ENCODE results near the gene MLLT3. TPM values are rescaled to one million over a fixed set of nuclear protein-coding genes. Genes with fewer than 3 reads are reported as not detected.

MLLT3 gene
- total RNA-seq, 1 donor from 2014 or later: 50.7 TPM

DNA sequence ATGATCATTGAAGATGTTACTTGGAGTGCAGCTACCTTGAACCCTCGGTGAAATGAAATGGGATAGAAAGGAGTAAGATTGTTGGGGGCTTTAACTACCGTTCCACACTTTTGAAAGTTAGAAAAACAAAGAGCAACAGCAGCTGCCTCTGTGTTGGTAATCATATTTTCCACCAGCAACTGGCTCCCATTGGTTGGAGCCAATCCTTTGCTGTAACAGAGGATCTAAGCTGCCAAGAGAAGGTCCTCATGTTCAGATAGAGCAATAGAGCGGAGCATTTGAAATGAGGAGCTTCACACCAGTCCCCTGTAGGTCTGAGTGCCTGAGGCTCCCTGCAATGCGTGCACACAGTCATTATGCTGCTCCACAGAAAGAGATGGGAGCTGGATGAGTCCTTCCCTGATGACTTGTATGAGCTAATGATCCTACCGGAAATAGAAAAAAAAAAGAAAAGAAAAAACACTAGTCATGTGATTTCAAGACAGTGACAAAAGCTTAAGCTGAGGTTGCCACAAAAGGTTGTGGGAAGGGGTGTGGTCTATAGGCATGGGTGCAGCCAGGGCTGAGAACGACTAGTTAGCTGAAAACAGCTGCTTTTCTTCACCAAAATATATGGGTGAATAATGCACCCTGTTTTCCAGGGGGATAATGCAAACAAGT is 300.7 kb downstream of the MLLT3 start:
- intact Hi-C loops (cut with micrococcal nuclease): loop anchor here (1.0 to 5.0 kb wide), 11 partner anchors 14 to 709 kb away; partner anchors contain the start of genes FOCAD, HACD4 and MLLT3

DNA sequence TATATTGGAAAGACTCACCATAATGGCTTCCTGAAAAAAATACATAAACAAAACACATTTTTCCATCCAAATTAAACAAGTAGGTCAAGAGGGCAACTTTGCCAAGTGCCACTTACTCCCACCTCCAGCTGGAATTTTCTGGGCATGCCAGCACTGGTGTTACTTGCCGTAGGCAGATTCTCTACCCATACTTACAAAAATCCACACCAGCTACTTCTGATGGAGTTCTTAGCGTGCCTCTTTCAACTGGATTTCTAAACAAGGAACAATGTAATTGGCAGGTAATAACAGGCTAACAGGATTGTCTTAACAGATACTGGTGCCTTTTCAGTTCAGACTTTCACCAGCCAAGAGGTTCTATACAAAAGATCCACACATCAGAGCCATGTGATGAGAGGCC is 301.4 kb downstream of the MLLT3 start:
- intact Hi-C loops (cut with micrococcal nuclease): loop anchor here (1.0 to 5.0 kb wide), 13 partner anchors 10 to 710 kb away; partner anchors contain the start of genes FOCAD, HACD4 and MLLT3

DNA sequence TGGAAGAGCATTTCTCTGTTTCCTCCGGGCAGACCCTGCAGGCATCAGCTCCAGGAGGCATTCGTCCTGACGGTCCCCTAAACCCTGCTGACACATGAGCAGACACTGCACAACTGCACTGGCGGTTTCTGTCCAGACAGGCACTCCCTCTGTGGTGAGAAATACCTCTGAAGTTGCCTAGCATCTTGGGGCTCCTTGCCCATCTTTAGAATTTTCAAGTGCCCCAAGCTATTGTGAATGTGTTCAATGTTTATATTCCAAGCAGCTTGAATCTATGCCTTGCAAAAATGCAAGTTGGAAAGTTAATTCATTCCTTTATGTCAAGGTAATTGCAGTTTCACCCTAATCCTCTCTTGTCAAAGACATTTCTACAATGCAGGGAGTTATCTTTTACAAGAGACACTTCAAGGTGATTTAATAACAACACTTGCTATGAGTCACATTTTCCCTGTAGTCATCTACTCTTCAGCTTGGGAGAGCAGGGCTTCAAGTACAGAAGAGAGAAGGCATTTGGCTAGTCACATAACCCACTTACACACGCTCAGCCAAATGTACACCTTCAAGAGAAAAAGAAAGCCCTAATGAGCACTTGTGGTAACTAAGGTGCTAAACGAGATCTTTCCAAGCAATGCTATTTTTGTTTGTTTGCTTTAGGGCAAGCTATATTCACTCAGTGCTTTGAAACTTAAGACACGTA is 302.5 kb downstream of the MLLT3 start:
- intact Hi-C loops (cut with micrococcal nuclease): loop anchor here (1.0 to 5.0 kb wide), 6 partner anchors 12 to 711 kb away; partner anchors contain the start of genes FOCAD and HACD4

DNA sequence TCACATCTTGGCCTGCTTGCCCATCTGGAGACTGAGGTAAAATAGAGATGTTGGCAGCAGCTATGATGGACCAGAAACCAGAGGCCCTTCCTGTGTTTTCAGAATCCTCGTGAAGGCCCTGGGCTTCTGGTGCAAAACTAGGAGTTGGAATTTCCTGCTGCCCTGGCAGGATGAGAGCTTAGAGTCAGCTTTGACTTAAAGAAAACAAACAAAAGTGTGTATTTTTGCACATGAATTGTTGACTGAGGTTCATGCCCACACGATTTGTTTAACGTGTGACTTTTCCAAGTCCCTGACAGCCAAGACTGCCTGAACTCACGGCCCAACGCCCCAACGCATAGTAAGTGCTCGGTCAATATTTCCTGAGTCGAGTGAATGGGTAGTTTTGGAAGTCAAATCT is 303.1 kb downstream of the MLLT3 start:
- intact Hi-C loops (cut with micrococcal nuclease): no loop called here

DNA sequence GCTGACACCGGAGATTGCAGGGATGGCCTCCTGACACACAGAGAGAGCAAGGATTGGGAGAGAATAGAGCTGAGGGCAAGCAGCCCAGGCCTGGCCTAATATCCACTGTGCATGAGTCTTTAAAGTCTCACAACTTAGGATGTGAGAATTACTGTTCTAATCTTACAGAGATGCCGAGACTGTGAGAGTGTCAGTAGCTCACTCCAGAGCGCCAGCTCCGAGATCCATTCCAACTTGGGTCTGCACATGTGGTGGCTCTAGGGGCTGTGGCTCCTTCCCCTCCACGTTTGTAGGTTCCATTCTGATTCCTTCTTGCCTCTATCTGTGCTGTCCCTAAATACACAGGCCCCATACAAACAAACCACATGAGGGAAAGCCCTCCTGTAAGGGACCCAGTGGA is 304.6 kb downstream of the MLLT3 start:
- intact Hi-C loops (cut with micrococcal nuclease): no loop called here

DNA sequence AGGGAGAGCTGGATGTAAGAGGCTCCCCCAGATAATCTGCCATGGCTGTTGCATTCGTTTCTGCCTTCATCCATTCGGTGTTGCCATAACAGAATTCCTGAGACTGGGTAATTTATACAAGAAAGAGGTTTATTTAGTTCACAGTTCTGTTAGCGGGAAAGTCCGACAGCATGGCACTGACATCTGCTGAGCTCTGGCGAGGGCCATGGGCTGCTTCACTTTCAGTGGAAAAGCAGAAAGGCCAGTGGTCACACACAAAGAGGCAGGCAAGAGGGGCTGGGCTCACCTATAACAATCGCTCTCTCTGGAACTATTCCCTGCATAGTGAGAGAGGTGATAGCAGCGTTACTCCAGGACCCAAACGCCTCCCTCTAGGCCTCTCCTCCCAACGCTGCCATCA is 305.9 kb downstream of the MLLT3 start:
- intact Hi-C loops (cut with micrococcal nuclease): no loop called here

DNA sequence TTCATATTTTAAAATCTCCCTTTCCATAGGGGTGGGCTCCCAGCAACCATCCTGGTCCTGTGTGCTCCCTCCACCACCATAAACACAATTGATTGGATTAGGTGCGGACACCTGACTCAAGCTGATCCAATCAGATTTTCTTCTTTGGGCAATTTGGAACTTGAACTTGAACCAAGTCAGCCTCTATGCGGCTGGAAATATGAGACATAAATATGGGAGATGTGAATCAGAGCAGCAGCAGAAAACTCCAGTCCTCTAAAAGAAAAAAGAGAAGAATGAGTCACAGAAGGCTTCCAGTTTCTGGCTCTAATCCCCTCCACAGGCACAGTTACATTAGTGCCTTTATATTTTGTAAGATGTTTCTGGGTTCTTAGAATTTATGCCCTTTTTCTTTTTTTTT is 306.6 kb downstream of the MLLT3 start:
- intact Hi-C loops (cut with micrococcal nuclease): loop anchor here (1.0 to 2.0 kb wide), 4 partner anchors 8 to 272 kb away; no protein-coding TSS in a partner anchor

DNA sequence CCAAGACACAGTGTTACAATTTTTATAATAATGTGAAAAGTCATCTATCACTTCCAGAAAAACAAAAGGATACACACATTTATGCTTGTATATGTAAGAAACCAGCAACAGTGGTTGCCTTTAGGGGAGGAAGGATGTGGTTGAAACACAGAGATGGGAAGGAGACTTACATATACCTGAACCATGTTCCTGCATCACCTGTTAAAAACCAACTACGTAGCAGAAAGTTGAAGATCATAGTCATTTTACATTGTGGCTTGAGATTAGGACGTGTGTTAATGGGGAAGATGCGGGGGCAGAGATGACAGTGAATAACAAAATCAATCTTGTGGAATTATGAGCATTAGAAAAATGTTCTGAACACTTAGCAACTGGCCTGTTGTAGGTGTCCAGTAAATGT is 307.3 kb downstream of the MLLT3 start:
- intact Hi-C loops (cut with micrococcal nuclease): loop anchor here (1.0 to 2.0 kb wide), 4 partner anchors 8 to 272 kb away; no protein-coding TSS in a partner anchor

DNA sequence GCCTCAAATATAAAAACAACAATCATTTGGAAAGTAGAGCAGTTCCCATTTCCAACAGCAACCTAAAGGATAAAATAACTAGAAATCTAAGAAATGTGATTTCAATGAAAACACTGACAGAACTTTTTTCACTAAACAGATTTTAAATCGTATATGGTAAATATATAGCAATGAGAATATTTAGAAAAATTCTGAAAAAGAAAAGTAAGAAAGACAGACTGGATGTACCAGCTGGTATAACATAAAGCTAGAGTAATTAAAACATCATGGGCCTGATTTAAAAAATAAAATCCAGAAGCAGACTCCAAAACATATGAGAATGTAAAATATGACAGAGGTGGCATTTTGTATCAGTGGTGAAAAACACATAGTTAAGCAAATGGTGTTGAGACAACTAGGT is 308.9 kb downstream of the MLLT3 start:
- intact Hi-C loops (cut with micrococcal nuclease): no loop called here

DNA sequence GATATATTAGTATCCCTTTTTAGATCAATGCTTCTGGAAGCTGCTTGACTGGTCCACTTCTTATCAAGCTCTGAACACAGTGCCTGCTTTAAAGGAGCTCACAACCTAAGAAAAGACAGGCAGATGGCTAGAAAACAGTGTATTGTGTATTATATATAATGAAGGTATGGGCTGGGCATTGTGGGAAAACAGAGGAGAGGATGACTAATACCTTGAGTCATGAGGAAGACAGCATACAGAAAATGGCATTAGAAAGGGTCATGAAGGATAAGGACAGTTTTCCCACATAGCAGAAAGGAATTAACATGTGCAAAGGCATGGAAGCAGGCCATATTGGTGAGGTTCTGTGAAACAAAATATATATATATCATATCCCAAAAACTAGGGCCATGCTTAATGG is 309.6 kb downstream of the MLLT3 start:
- intact Hi-C loops (cut with micrococcal nuclease): no loop called here

DNA sequence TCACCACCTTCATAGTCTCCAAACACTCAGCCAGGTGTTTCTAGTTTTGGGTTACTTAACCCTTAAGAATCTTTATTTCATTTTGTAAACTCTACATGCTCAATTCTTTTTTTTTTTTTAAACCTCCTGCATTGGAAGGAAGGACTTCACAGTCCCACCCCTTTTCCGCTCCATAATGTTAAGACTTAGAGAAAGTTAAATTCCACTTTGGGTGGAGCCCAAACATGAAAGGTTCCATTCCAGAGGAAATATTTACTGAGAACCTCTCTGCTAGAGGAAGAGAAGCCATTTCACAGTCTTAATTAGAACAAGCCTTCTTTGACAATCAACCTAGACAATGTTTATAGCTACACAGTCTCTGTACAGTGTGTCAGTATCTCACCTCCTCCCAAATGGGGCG is 312.3 kb downstream of the MLLT3 start:
- intact Hi-C loops (cut with micrococcal nuclease): no loop called here

DNA sequence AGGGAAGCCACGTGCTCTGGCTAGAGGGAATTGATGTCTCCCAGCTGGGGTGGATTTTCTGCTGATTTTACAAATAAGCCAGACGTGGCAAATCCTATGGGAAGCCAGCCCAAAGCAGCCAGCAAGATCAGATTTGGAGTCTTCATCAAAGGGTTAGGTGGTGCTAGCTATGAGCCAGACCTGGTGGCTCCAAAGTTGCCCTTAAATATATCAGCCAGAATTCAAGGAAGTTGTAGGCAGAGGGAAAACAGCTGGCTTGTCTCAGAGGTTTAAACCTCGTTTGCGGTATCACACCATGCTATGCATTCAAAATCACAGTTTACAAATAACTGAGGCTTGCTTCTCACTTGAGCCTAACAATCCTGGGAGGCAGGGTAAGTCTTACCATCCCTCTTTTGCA is 313.2 kb downstream of the MLLT3 start:
- intact Hi-C loops (cut with micrococcal nuclease): no loop called here

DNA sequence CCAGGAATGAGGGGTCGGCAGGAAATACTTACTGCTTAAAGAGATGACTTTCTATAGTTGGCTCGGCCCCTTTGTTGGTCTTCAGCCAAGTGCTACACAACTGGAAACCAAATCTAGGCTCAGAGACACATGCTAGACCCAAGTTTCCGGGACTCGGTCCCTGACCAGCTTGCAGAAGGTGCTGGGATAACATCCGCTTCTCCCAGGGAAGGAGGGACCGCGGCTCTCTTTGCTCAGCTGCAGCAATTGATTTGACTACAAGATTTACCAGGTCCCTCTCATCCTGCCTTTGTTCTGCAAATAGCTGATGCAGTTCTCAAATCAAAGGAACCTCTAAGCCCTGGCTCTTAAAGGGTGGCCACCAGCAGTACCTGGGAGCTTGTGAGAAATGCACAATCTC is 314.7 kb downstream of the MLLT3 start:
- intact Hi-C loops (cut with micrococcal nuclease): no loop called here

DNA sequence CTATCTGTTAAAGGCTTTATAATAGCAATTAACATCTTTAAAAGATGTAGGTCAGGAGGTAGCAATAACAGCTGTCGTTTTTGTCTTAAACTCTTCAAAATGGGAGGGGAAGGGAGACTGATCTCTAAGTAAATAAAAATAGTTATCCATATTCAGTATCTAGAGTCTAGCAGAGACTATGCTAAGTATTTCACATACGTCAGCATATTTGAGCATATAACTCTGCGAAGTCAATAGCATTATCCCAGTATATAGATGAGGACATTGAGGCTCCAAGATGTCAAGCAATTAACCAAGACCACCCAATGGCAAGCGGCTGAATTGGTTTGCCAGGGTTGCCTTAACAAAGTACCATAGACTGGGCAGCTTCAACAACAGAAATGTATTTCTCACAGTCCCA is 316.8 kb downstream of the MLLT3 start:
- intact Hi-C loops (cut with micrococcal nuclease): loop anchor here (2.0 kb wide), 1 partner anchor 49 kb away; no protein-coding TSS in a partner anchor

DNA sequence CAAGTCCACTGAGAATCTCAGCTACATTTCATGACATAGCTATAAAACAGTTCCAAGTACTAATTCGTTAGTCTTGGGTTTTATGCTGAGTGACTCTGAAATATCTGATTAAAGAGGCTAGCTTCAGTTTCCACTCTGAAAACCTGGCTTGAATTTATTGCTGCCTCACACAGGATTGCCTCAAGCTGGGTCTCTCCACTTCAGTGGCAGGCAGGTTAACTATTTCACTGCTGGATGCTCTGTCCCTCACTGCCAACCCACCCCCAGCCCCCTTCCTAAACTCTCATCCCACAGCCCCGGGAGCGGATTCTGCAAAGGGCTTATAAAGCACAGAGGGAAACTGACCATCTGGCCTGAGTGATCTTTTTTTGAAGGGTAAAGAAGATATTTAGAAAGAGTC is 318.3 kb downstream of the MLLT3 start:
- intact Hi-C loops (cut with micrococcal nuclease): loop anchor here (2.0 kb wide), 1 partner anchor 47 kb away; no protein-coding TSS in a partner anchor

DNA sequence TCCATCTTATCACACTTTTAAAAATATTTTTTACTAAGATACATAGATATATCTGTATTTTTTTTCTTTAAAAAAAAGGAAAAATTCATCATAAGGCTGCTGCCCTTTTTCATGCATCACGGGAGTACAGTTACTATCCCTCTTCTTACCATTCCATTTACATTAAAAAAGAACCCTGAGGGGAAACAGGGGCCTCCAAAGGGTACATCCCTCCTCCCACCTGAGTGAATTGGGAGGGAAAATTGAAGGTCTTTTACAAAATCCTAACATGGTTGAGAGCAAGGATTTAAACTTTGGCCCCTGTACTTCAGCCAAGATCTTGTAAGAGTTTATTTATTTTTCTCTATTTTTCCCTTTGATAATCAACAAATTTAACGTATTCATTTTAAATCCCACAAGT is 319.2 kb downstream of the MLLT3 start:
- intact Hi-C loops (cut with micrococcal nuclease): no loop called here

DNA sequence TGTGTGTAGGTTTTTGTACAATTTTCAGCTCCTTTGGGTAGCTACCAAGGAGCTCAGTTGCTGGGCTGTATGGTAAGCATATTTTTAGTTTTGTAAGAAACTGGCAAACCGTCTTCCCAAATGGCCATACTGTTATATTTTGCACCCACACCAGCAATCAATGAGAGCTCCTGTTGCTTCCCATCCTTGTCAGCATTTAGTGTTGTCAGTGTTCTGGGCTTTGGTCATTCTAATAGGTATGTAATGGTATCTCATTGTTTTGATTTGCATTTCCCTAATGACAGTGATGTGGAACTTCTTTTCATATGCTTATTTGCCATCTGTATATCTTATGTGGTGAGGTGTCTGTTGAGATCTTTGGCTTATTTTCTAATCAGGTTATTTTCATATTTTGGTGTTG is 320.1 kb downstream of the MLLT3 start:
- intact Hi-C loops (cut with micrococcal nuclease): no loop called here

DNA sequence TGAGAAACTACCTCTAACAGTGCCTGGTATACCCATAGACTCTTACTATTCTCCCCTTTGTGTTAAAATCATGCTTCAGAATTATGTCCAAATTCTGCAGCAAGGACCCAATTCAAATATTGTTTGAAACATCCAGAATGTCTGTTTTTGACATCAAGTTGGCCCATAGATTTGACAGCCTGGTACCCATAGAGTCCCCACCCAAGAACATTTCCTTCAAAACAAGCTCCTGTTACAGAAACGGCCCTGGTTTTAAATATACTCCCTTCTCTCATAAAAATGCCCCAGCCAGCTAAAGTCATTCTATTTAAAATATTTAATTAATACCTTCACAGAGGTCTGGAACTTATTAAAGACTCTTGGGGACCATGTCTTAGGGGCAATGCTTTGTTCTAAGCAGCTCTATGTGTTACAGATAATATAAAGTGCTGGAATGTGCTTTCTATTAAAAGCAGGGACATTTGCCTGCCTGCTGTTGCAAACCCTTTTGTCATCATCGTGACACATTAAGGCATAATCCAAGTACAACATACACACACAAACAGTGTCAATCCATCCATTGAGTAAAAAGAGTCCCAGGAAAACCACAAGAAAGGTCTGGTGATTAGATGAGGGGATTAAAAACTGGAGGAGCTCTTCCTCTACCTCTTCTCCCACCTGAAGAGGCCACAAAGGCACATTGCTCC is 321.7 kb downstream of the MLLT3 start:
- intact Hi-C loops (cut with micrococcal nuclease): no loop called here

DNA sequence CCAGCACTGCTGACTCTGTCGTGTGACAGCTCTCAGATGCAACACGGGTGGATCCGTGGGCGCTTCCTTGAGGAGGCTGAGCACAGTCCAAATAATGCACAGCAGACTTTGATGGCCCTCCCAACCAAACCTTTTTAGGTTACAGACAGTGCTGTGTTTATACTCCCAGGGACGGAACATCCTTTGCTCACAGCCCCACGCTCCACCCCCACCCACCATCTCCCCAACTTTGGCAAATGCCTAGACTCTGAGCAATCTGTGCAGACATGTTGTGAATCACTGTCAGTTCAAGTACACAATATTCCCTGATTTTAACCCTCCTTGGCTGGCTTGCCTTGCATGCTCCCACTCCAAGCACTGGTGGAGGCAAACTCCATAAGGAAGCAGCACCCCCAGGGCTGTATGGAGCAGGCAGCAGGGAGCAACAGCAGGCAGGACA is 324.6 kb downstream of the MLLT3 start:
- intact Hi-C loops (cut with micrococcal nuclease): no loop called here

DNA sequence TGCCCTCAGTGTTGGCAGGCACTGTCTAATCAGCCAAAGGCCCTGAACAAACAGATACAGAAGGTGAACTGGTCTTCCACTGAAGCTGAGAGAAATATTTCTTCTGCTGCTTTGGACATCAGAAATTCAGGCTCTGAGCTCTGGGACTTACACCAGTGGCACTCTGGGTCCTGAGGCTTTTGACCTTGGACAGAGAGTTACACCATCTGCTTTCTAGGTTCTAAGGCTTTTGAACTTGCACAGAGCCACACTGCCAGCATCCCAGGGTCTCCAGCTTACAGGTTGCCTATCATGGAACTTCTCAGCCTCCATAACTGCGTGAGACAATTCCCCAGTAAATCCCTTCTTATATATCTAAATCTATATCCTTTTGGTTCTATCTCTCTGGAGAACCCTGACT is 326.7 kb downstream of the MLLT3 start:
- intact Hi-C loops (cut with micrococcal nuclease): no loop called here

DNA sequence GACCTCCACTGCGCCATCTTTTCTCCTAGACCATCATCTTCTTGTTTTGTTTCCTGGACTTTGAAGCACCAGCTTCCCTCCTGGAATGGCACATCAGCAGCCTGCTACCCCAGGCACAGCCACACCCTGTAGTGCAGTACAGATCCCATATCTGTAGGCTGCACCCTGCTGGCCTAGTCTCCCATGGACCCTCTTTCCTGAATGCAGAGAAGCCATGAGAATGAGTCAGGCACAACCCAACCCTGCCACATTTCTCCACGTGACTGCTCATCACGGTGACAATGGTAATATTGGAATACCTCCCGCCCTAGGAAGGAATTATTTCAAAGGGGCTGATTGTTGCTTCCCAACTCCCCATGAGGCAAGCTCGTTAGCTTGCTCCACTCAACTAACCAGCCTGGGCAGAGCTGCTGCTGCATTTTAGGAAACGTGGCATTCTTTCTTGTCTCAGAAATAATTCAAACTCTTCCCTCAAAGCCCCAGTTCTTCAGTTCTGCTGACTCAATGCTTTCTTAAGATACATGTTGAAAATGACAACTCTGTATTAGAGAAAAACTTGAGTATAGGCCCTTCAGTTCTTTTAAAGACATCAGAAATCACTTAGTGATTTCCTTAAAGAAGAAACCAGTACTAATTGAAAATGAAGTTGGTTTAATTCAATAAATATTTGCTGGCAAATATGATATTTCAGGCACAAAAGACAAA is 328.1 kb downstream of the MLLT3 start:
- intact Hi-C loops (cut with micrococcal nuclease): no loop called here

Data from T-helper 1 cell treated with Interleukin-12 subunit alpha and Interleukin-12 subunit beta and Interleukin-4 antibody, amounts not matched to agents 30 ng/mL and 1 ng/mL, for 36 hours (primary cell).